Fibroblast of the aortic adventitia (primary cell): ENCODE results near the gene CDH22. TPM values are rescaled to one million over a fixed set of nuclear protein-coding genes. Genes with fewer than 3 reads are reported as not detected.

Source experiments
- DNase-seq: peaks from one replicate; pipeline ENCODE4 v3.0.0-alpha.2; 2010; ENCODE audit warnings: low read depth
- H3K4me3 ChIP-seq: 2 replicates; pipeline ENCODE4 v1.5.1; 2011; ENCODE audit warnings: low read depth, mild to moderate bottlenecking, control low read depth, low read length, moderate library complexity
- total RNA-seq: library from RNA; depleted of rRNA; stranded (reverse); fragments of >200 nt; gene quantifications from 2 replicates; pipeline ENCODE4 v1.2.3, GENCODE V29; 2012; ENCODE audit warnings: low replicate concordance
- TF ChIP-seq, protein P1 (sequence below): IDR thresholded peaks from 2 replicates; pipeline ENCODE4 v1.5.1; 2011; ENCODE audit warnings: mild to moderate bottlenecking, low read length, control low read depth, inconsistent platforms; ENCODE audit not compliant: insufficient read depth

Gene CDH22
- total RNA-seq, 1 donor, result not detected

GRCh38 chr20:46237227-46237626, 71.1 kb downstream of the CDH22 start:
- no peak for DNase-seq
- H3K4me3 ChIP-seq, result no peak overlapping the region
- TF ChIP-seq, protein P1, sequence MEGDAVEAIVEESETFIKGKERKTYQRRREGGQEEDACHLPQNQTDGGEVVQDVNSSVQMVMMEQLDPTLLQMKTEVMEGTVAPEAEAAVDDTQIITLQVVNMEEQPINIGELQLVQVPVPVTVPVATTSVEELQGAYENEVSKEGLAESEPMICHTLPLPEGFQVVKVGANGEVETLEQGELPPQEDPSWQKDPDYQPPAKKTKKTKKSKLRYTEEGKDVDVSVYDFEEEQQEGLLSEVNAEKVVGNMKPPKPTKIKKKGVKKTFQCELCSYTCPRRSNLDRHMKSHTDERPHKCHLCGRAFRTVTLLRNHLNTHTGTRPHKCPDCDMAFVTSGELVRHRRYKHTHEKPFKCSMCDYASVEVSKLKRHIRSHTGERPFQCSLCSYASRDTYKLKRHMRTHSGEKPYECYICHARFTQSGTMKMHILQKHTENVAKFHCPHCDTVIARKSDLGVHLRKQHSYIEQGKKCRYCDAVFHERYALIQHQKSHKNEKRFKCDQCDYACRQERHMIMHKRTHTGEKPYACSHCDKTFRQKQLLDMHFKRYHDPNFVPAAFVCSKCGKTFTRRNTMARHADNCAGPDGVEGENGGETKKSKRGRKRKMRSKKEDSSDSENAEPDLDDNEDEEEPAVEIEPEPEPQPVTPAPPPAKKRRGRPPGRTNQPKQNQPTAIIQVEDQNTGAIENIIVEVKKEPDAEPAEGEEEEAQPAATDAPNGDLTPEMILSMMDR, result no peak

DNA sequence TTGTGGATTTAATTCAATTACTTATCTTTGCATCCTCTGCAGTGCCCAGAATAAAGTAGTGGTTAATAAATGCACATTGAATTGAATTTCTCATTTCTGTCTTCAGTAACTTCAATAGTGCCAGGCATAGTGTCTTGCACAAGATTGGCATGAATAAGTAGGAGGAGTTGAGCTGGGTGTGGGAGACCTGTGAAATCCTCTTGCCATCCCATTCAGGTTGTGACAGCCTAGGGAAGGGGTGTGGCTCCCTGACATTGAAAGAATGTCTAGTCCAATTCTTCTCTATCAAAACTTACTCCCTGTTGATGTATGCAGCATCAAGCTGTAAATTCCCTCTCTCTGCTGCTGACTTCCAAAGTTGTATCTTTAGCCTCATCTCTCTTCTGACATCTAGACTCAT, 73.2 kb downstream of the CDH22 start:
- TF ChIP-seq, protein P1, result no peak
- no peak for DNase-seq
- no peak overlapping the region for H3K4me3 ChIP-seq

GRCh38 chr20:46233701-46234100, 74.6 kb downstream of the CDH22 start:
- TF ChIP-seq, protein P1, result no peak
- no peak for DNase-seq

DNA sequence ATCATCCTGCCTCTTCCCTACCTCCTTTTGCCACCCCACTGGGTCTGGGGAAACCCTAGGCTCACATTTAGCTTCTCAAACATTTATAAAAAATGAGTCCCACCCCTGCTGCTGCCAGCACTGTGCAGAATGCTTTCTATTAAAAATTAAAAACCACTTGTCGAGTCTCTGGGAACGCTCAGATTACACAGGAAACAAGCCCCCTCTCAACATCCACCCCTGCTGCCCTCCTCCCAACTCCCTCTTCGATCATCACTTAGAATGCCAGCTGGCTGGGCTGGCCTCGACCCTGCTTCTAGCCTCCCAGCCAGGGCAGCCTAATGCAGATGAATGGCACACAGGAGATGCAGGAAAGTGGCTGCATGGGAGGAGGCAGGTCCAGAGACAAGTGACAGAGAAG, 75.8 kb downstream of the CDH22 start:
- no peak overlapping the region for H3K4me3 ChIP-seq
- no peak for DNase-seq
- TF ChIP-seq, protein P1, result no peak

More at GRCh38 chr20:46233701-46234100, 74.6 kb downstream of the CDH22 start:
- no peak overlapping the region for H3K4me3 ChIP-seq

DNA sequence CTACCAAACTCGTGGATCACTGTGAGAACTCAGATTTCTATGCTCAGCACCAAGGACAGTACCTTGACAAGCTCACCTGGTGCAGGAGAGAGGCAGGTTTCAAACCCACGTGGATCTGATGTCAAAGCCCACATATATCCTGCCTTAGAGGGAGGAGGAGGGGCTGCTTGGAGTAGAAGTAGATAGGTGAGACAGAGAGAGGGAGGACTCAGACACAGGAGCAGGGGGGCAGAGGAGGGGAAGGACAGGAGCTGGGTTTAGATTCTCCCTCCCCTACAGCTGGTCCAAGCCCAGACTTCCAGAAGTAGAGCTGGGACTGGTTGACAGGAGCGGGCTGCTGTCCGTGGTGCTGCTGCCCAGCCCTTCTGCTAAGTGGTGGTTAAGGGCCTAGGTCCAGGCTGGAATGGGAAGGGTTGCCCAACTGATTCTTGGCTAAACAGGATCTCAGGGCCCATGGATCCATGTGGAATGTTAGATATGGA, 77.5 kb downstream of the CDH22 start:
- TF ChIP-seq, protein P1, result no peak
- no peak overlapping the region for H3K4me3 ChIP-seq
- peak; percentile 36 for DNase-seq

DNA sequence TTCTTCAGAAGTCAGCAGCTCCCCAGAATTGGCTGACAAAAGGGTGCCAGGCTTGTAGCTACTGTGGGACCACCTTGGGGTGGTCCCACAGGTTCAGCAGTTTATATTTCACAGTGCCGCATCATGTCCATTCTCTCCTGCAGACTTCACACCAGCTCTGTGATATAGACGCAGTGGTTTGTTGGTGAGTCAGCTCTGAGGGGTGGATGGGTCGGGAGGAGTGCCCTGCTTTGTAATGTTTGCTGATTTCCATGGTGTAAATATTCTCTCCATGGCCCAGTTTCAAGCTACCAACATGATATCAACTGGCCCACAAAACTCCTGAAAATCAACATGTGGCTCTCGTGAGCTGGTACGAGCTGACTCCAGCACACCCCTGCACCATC, 78.2 kb downstream of the CDH22 start:
- DNase-seq, result no peak
- no peak overlapping the region for H3K4me3 ChIP-seq
- TF ChIP-seq, protein P1, result no peak

GRCh38 chr20:46229478-46230105, 78.7 kb downstream of the CDH22 start:
- TF ChIP-seq, protein P1, result no peak
- no peak overlapping the region for H3K4me3 ChIP-seq
- no peak for DNase-seq
